Lung microvascular endothelial cell (primary cell): Measurements from ENCODE around the gene SLC35B4. TPM values are rescaled to one million over a fixed set of nuclear protein-coding genes. Genes with fewer than 3 reads are reported as not detected.

ENCODE experiments used
- DNase-seq, 2 donors: peaks; one replicate each; pipeline versions ENCODE4 v3.0.0 to v3.0.0-alpha.2; 2010; ENCODE audit warnings: low read depth in 2 of 2
- total RNA-seq: library from RNA; depleted of rRNA; stranded (reverse); fragments of >200 nt; gene quantifications from 2 replicates; pipeline ENCODE4 v1.2.1, GENCODE V29; 2014

Gene SLC35B4, protein sequence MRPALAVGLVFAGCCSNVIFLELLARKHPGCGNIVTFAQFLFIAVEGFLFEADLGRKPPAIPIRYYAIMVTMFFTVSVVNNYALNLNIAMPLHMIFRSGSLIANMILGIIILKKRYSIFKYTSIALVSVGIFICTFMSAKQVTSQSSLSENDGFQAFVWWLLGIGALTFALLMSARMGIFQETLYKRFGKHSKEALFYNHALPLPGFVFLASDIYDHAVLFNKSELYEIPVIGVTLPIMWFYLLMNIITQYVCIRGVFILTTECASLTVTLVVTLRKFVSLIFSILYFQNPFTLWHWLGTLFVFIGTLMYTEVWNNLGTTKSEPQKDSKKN
- 9.4 and 11.5 TPM in 2 replicates for total RNA-seq

DNA sequence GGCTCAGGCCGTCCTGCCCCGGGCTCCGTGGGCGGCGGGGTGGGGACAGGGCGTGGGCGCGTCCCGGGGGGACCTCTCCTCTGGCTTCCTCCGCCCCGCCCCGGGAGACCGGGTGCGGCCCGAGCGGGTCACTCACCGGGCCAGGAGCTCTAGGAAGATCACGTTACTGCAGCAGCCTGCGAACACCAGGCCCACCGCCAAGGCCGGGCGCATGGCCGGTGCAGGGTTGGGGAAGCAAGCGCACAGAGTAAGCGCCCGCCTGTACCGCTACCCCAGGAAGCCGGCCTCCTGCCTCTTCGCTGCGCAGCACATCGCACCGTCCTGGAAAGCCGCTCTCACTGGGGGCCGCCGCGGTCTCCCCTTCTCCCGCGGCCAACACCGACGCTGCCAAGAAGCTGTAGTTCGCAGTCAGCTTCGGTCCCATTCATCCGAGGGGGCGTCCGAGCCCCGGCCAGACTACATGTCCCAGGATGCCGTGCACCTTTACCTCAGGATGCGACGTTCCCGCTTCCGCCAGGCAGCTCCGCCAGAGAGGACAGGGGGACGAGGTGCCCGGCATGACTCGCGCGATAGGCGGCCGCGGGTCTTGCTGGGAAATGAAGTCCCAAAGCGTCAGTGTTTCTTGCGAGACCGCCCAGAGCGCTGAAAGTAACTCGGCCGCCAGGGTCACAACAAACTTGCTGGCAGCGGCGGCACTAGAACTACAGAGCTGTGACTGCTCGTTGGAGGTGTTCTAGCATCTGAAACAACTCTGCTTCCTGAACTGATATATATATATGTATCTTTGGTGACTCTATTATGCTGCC, at the start of gene SLC35B4:
Gene SLC35B4, minus strand, starts transcription at position 392 of the 806 bp plus-strand sequence. Its CDS starts 179 bp downstream, at position 213.
- peak; percentile 98 for DNase-seq

DNA sequence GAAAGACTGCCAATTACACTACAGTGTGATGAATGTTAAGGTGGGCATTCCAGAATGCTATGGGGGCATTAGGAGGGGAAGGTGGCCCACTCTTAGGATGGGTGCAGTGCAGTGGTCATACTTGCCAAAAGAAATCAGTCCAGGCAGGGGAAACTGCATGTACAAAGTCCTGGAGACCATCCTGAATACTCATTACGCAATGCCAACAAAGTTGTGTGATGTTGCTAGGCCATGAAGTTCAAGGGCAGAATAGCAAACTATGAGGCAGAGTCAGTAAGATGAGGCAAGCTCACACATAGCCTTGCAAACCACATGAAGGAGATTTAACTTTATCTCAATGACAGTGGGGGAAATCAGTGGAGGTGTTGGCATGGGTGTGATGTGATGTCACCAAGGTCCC, 49.8 kb upstream of the SLC35B4 start:
- no peak for DNase-seq

DNA sequence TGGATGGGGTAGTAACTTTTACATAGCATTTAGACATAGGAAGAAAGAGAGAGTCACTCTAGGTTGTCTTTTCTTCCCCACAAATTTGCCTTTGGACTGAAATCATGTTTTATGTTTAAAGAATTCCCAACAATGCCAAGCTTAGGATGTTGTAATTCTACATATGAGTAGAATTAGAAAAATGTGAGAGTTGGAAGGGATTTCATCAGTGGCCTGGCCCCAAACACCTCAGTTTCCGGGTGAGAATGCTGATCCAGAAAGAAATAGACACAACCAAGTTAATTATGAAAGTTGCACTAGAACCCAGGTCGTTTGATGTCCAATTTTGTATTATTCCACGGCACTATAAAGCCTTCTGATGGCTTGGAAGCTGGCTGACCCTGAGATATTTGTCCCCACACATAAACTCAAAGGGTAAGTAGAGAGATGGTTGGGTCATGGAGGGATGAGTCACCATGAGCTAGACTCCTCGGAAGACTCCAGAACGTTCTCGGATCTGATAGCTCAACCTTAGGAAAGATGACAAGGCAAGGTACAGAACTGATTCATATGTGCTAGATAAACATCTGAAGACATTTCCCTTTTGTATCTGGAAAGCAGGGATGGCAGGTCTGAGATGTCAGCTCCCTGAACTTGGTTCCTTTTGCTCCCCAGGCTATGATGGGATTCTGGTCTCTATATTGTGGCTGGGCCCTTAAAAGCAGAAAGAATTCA, 48.8 kb upstream of the SLC35B4 start:
- peak in 1 of 2 donors; percentile 65 for DNase-seq

DNA sequence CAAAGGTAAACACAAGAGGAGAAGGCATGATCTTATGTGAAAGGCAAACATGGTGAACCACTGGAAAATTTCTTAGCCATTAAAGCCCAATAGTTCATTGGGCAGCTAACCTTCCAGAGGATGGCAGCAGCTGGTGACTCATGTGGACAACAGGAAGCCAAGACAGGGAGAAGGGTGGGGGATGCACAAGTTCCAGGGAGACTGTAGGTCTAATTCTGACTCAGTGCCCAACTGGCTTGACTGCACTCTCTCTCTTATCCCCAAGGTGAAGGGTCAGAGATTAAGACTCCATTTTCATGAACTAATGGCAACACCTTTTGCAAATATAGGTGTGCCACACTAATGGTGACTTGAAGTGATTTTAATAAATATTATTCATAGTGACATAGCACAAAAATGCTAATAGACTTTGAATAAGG, 47.9 kb upstream of the SLC35B4 start:
- DNase-seq, result peak in 1 of 2 donors; percentile 75

DNA sequence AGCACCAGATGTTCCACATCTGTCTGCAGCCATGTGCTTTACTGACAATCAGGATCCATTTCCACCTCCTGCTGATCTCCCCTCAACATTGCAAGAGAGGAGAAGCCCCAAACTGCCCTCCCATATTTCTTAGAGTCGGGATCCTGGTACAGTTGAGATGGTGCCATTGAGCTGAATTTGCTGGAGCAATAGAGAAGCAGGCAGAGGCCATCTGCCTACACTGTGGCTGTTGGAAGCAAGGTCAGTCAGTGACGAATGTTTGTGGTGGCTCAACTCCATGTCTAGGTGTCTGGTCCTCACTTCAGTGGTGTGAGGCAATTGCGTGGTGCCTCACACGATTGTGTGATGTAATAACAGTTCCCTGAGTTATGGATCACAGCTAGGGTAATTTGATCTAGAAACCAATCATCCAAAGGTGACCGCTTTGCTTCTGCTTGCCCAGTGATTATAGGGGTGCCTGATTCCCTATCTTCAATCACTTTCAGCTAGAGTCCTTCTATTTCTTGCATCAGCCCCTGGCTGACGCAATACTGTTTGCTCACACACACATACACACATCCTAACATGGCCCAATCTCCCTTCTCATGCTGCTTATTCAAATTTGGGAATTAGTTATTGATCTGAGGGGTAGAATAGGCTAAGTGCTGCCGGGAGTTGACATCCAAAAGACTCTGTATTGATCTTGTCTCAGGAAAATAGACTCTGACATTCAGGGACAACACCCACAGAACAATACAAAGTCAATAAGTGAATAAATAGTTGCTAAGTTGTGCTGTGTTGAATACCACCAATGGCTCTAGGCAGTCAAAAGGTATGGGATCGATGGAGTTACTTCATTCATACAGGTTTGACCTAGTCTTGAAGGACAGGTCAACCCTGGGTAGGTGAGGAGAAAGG, 46.1 kb upstream of the SLC35B4 start:
- DNase-seq, result no peak

DNA sequence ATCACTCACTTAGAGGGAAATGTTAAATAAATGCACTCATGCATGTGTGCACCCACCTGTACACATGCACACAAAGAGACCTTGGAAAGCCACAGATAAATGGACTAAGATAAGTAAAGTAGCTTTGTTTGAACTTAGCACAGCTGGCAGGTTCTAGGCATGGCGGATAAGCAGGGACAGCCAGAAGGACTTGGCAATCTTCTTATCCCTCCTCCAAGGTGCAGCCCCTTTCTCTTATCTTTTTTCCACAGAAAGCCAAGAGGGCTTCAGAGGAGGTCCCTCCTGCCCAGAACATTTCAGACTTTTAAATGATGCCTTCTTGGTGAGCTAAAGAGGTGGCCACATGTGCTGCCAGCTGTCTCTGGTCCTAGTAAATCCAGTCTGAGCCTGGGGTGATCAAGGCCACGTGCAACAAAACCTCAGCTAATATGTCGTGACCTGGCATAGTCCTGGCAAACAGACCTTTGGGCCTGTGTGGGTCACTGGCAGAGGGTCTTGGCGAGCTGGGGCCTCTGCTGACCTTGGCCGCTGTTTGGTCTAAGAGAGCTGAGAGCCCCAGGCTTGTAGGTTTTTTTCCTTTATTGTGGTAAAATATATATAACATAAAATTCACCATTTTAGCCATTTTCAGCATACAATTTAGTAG, 43.2 kb upstream of the SLC35B4 start:
- no peak for DNase-seq

DNA sequence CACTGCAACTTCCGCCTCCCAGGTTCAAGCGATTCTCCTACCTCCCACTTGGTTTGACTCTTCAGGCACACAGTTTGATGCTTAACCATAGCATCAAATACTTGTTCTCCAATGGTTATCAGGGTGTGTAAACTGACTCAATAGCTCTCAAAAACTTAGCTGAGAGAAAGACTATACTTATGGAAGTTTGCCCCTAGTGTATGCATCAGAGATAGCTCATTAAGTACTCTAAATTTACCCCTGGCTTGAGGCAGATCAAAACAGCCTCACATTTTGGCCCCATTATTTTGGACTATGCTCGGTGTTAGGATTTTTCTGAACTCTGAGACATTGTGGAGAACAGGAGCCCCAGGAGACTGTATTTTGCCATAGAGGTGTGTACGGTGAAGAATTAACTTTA, 40.8 kb upstream of the SLC35B4 start:
- DNase-seq, result no peak

DNA sequence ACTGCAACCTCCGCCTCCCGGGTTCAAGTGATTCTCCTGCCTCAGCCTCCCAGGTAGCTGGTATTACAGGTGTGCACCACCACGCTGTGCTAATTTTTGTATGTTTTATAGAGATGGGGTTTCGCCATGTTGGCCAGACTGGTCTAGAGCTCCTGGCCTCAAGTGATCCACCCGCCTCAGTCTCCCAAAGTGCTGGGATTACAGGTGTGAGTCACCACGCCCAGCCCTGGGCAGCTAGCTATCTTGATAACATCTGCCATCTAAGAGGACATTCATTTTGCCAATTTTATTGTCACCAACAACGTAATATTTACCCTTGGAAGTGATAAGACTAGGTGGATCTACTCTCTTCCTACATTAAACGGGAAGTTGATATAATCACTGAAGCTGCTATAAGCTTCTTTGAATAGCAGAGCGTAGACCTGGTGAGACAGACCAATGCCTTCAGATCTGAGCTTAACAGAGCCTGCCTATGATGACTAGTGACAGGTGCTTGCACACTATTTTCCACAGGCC, 39.7 kb upstream of the SLC35B4 start:
- no peak for DNase-seq

DNA sequence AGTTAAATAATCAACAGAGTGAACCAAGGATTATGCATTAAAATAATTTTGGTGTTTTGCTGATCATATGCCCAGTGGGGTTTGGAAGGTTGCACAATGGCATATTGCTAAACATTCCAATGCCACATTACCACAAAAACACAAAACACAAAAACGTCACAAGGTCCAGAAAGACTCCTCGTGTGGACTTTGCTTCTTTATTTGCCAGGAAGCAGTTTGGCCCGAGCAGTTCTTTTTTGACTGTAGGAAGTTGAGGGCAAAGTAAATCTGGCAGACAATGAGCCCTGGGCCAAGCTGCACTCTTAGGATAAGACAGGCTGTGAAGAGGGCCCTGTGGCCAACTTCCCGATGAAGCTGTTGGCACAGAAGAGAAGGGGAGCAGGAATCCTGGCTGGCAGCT, 39.2 kb upstream of the SLC35B4 start:
- DNase-seq, result peak in 1 of 2 donors; percentile 9

DNA sequence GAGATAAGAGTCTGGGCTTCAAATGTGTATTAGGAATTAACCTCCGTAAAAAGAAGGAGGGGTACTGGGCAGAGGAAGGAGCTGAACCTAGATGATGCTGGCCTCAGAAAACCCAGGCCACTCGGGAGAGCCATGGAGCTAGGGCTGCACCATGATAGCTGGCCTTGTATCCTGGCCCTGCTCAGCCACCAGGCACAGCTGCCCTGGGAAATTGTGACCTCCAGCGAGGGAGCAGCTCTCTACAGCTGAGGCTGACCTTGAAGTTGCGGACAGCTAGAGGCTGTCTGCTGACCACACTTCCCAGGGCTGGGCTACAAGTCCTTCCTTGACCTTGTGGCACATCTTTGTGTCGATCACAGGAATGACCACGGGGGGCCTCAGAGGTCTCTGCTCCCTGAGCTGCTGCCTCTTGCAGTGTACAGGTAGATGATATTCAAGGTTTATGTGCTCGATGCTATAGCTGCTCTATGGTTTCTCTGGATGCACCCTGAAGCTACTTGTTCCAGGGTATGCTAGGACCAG, 38.3 kb upstream of the SLC35B4 start:
- no peak for DNase-seq

DNA sequence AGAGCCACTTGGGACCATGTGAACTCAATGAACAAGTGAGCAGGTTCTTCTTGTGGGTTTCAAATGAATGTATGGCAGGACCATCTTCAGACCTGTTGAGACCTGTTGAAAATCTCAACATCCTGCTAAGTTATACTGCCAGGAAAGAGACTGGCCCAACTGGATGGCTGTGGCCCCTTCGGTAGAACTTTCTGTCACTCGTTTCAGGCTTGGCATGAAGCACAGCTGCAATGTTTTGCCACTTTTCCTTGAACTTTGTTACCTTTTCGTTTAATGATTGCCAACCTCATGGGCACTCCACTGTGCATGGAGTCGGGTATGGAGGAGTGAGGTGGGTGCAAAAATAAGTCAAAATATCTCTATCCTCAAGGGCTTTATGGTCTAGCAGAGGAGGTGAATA, 36.7 kb upstream of the SLC35B4 start:
- no peak for DNase-seq

DNA sequence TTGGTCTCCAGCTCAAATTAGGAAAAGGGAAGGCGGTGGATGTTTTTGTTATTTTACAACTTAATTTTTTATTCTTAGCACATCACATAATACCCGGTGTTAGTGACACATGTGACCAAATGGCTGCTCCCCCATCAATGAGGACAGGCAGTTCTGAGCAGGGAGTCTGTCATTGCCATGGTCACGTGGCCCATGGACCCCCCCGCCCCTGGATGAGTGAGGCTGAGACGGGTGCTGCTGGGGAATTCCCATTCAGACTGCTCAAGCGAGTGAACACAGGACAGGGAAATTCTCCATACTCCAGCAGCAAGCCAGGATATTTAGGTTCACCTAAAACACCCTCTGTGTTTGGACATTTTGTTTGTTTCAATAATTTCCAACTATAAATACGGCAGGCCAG, 34.7 kb upstream of the SLC35B4 start:
- DNase-seq, result peak in 1 of 2 donors; percentile 15

DNA sequence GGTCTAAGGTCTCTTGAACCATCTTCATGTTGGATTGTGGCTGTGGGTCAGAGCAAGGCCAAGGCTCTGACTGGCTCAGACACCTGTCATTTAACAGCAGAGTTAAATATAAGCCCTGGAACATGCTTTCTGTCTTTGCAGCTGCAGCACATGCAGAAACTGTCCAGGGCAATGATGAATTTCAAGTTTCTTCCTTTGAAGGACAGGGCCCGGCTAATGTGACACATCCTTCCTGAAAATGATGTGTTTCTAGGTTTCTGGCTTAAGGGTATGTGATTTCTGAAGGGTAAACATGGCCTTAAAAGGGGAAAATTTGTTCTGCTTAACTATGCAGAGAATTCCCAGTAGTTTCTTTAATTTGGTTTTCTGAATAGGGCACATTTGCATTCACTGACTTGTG, 34.0 kb upstream of the SLC35B4 start:
- DNase-seq, result peak in 1 of 2 donors; percentile 64

DNA sequence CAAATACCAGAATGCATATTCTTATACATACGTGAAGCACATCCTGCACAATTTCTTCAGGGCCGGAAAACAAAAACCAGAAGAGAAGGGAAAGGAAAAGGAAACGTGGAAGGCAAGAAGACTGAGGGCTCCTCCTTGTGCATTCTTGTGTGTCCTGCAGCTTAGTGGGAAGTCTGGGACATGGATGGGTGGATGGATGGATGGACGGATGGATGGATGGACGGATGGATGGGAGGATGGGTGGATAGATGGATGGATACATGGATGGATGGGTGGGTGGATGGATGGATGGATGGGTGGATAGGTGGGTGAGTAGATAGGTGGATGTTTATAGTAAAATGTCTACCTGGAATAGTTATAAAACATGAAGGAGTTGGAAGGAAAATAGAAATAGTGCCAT, 30.8 kb upstream of the SLC35B4 start:
- no peak for DNase-seq

DNA sequence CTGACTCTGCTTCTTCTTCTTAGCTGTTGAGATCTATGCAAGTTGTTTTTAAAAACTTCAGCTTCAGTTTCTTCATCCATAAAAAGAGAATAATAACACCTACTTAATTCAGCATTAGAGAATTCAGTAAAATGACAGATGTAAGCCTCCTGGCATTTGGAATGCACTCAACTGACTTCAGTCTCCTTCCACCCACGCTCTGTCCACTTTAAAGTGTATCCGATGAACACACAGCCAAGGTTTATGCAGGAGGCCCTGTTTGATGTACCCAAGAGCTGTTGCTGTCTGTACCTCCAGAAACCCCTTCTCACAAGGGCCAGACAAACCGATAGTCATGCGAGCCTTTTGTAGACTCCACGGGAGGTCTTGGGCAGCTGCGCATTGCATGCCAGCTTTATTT, 27.1 kb upstream of the SLC35B4 start:
- DNase-seq, result no peak

DNA sequence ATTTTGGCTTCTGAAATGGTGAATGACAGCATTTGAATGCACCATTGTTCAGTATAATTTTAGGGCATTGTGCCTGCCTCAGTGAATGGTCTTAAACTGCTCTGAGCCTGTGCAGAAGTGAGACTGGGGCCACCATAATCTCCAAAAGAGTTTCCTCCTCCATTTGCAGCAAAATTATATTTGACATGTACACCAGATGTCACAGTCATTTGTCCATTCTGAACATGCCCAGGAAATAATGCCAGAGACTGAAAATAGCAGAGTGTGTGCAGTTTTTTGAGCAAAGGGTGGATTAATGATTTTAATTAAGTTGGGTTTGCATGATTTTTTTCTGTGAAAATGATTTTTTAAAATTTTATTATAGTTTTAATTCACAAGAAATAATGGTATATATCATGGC, 26.4 kb upstream of the SLC35B4 start:
- DNase-seq, result no peak

DNA sequence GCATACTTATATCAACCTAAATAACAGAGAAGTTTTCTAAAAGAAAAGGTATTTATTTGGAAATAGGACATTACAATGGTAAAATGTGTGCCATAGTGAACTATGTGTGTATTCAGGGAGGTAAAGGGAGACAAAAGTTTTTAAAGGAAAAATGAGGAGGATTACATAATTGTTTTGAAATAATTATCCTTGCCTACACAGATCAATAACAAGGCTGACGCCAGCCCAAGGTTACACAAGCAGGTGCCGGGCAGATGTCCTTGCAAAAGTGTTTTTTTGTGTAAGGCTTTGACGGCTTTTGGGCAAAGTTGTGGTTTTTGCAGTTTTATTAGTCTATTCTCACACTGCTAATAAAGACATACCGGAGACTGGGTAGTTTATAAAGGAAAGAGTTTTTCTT, 22.7 kb upstream of the SLC35B4 start:
- DNase-seq, result no peak

DNA sequence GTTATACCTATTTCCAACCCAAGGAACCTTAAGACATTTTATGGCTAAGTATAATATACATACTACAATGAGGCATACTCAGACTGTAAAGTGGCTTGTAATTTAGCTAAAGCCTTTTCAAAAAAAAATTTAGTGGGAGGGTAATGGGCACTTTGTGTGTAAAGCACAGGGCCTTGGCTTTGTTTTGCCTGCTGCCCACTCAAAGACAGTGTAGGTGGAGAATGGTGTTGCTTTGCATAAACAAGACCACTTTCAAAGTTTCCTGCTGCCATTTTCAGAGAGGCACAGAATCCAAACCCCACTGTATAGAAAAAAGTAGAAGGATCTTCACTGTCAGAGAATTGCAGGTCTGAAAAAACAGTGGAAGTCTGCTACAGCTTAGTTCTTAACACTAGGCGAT, 21.2 kb upstream of the SLC35B4 start:
- no peak for DNase-seq

DNA sequence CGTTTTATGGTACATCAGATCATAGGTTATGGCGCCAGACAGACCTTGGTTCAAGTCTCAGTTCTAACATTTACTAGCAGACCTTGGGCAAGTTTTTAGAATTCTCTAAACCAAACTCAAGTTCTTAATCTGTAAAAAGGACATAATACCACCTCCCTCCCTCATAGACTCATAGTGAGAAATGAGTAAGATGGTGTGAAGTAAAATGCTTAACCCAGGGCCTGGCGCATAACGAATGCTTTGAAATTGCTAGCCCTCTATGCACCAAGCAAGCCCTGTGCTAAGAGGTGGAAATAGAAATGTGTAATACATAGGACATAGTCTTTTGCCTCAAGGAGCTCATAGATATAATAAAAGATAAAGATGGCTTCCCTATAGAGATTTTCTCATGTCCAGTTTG, 17.7 kb upstream of the SLC35B4 start:
- no peak for DNase-seq

DNA sequence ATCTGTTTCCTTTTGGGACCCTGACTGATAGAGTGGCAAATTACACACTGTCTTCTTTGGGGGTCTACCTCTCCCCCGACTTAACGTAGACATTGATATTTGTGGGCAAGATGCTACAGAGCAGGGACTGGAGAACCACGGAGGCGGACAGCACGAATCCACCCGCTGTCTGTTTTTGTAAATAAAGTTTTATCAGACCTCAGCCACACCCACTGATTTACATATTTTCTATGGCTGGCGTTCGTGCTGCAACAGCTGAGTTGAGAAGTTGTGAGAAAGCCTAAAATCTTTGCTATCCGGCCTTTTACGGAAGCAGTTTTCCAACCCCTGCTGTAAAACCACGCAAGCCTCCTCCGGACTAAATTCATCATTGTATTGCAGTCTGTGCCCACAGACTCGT, 17.2 kb upstream of the SLC35B4 start:
- DNase-seq, result no peak
